Stimulated activated CD4-positive, alpha-beta T cell treated with anti-CD3 and anti-CD28 coated beads, Interleukin-2, amount 100 ng/mL, for 4 hours (primary cell): Measurements from ENCODE around the gene HOMER3.

Experiments
- DNase-seq: peaks from one replicate; pipeline ENCODE4 v3.0.0-alpha.2; 2020; ENCODE audit warnings: low read depth

The HOMER3 gene

GRCh38 chr19:18900700-18901481 lies 40.1 kb downstream of the HOMER3 start:
- no peak for DNase-seq

GRCh38 chr19:18899624-18900560 lies 41.1 kb downstream of the HOMER3 start:
- no peak for DNase-seq

GRCh38 chr19:18898607-18899408 lies 42.2 kb downstream of the HOMER3 start:
- no peak for DNase-seq

- no peak for DNase-seq
Observed at GRCh38 chr19:18898081-18898606, 42.9 kb downstream of the HOMER3 start.

GRCh38 chr19:18897094-18898029 lies 43.7 kb downstream of the HOMER3 start:
- DNase-seq, result no peak

GRCh38 chr19:18896421-18896841 lies 44.6 kb downstream of the HOMER3 start:
- no peak for DNase-seq

GRCh38 chr19:18895824-18896341 lies 45.1 kb downstream of the HOMER3 start, which contains the start of gene CERS1:
TSS of gene CERS1 (minus strand) at chr19:18896158. CDS start at chr19:18896072, 86 bp downstream.
- no peak for DNase-seq

GRCh38 chr19:18895038-18895823 lies 45.8 kb downstream of the HOMER3 start:
- DNase-seq, result no peak

GRCh38 chr19:18894254-18895037 lies 46.6 kb downstream of the HOMER3 start:
- no peak for DNase-seq

- DNase-seq, result no peak
Observed at GRCh38 chr19:18893587-18894253, 47.3 kb downstream of the HOMER3 start.

GRCh38 chr19:18889949-18890745 lies 50.9 kb downstream of the HOMER3 start:
- DNase-seq, result no peak

GRCh38 chr19:18886972-18887371 lies 54.0 kb downstream of the HOMER3 start:
- no peak for DNase-seq

- DNase-seq, result no peak
Observed at GRCh38 chr19:18883526-18884304, 57.3 kb downstream of the HOMER3 start.

GRCh38 chr19:18881491-18881890 lies 59.5 kb downstream of the HOMER3 start:
- no peak for DNase-seq

- DNase-seq, result no peak
Observed at GRCh38 chr19:18879579-18880373, 61.2 kb downstream of the HOMER3 start.
